AG10803 (cell line): ENCODE measurements around the gene ZNF700.
A peak's percentile ranks its signal among the peaks of the same experiment; 100 is the strongest.
"Not testable (repeated sequence)": the region's sequence is repeated elsewhere in the genome, so short reads cannot be mapped to it uniquely, and the experiment has no call there.

ENCODE experiments used
- DNase-seq: peaks from one replicate; pipeline ENCODE4 v3.0.0; 2010; ENCODE audit warnings: low read depth
- H3K4me3 ChIP-seq: 2 replicates; pipeline ENCODE4 v1.5.1; 2011; ENCODE audit warnings: mild to moderate bottlenecking, low read length, control low read depth
- TF ChIP-seq, protein P1 (sequence below): conservative IDR thresholded peaks from 2 replicates; pipeline ENCODE4 v1.5.1; 2011; ENCODE audit warnings: mild to moderate bottlenecking, low read length, control low read depth, inconsistent platforms

Gene ZNF700

GRCh38 chr19:11982526-11982925 is 57.6 kb downstream of the ZNF700 start:
- DNase-seq, result no peak

DNA sequence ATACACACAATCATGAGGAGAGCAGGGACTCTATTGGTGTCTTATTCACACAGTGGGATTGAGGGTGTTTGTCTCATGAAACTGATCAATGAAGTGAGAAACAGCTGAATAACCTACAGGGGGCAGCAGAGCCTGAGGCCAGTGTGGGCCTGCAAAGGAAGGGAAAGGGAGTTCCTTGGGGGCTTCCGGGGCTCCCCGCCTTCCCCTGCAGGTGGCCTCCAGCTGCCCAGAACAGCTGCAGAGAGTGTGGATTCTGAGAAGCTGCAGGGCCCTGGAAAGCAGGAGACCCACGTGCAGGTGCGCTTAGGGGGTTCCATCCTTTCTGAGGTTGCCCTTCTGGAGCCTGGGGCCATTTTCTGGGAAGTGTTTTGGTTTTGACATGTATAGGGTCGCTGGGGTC is 60.1 kb downstream of the ZNF700 start:
- H3K4me3 ChIP-seq, result no peak overlapping the region
- TF ChIP-seq, protein P1, sequence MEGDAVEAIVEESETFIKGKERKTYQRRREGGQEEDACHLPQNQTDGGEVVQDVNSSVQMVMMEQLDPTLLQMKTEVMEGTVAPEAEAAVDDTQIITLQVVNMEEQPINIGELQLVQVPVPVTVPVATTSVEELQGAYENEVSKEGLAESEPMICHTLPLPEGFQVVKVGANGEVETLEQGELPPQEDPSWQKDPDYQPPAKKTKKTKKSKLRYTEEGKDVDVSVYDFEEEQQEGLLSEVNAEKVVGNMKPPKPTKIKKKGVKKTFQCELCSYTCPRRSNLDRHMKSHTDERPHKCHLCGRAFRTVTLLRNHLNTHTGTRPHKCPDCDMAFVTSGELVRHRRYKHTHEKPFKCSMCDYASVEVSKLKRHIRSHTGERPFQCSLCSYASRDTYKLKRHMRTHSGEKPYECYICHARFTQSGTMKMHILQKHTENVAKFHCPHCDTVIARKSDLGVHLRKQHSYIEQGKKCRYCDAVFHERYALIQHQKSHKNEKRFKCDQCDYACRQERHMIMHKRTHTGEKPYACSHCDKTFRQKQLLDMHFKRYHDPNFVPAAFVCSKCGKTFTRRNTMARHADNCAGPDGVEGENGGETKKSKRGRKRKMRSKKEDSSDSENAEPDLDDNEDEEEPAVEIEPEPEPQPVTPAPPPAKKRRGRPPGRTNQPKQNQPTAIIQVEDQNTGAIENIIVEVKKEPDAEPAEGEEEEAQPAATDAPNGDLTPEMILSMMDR, result no peak; the same call in 1 of the 2 replicates
- DNase-seq, result no peak

More at GRCh38 chr19:11982526-11982925, 57.6 kb downstream of the ZNF700 start:
- TF ChIP-seq, protein P1, result no peak
- H3K4me3 ChIP-seq, result no peak overlapping the region

DNA sequence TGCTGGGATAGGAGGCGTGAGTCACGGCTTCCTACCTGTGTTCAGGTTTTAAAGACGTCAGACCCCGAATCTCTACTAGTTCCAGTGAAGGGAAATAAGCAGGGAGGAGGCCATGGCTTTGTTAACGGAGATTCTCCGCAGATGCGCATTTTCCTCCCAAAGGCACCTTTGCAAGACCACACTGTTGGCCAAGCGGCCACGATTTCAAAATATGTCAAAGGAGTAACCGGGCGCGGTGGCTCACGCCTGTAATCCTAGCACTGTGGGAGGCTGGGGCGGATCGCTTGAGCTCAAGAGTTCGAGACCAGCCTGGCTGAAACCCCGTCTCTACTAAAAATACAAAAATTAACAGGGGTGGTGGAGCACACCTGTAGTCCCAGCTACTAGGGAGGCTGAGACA is 61.8 kb downstream of the ZNF700 start:
- no peak overlapping the region for H3K4me3 ChIP-seq
- TF ChIP-seq, protein P1, result no peak
- no peak for DNase-seq

GRCh38 chr19:11987405-11988281 is 62.7 kb downstream of the ZNF700 start:
- TF ChIP-seq, protein P1, result no peak
- H3K4me3 ChIP-seq, result peak overlapping the region; percentile 90
- DNase-seq, result peak; percentile 89

- peak overlapping the region; percentile 90 for H3K4me3 ChIP-seq
- DNase-seq, result no peak
- TF ChIP-seq, protein P1, result no peak
These were observed 64.2 kb downstream of the ZNF700 start for GRCh38 chr19:11989112-11989456.

- H3K4me3 ChIP-seq, DNase-seq: not testable (repeated sequence)
These were observed 67.0 kb downstream of the ZNF700 start for GRCh38 chr19:11991921-11992320.

- no peak overlapping the region for H3K4me3 ChIP-seq
- DNase-seq, result no peak
- TF ChIP-seq, protein P1, result no peak
These were observed 70.3 kb downstream of the ZNF700 start for GRCh38 chr19:11995174-11995573.
